GM23338 (cell line): ENCODE data around the gene SETD1B. TPM values are rescaled to one million over a fixed set of nuclear protein-coding genes. Genes with fewer than 3 reads are reported as not detected.

Experiments used
- ATAC-seq: fragments of 200-7000 bp; cut with Tn5 transposase; 3 replicates; pipeline ENCODE4 v1.9.1; 2020
- DNase-seq: peaks from one replicate; pipeline ENCODE4 v3.0.0-alpha.2; 2015; ENCODE audit warnings: low spot score
- H2AFZ ChIP-seq: fragments of 200-600 bp; sonication (generic); 2 replicates; pipeline ENCODE4 v1.8.0; 2016; ENCODE audit warnings: antibody characterized with exemption, mild to moderate bottlenecking, moderate library complexity
- H3F3A ChIP-seq: fragments of 200-600 bp; sonication (generic); replicated peaks from 2 replicates; pipeline ENCODE4 v1.8.0; 2017; ENCODE audit warnings: antibody characterized with exemption, mixed run types, low read depth
- H3K27ac ChIP-seq: fragments of 200-600 bp; sonication (generic); 2 replicates; pipeline ENCODE4 v1.6.1; 2016; ENCODE audit warnings: low read depth
- H3K27me3 ChIP-seq: fragments of 200-600 bp; sonication (generic); 2 replicates; pipeline ENCODE4 v1.8.0; 2016; ENCODE audit warnings: mild to moderate bottlenecking, mixed run types, moderate library complexity; ENCODE audit not compliant: insufficient read depth
- H3K36me3 ChIP-seq: fragments of 200-600 bp; sonication (generic); 2 replicates; pipeline ENCODE4 v1.8.0; 2016; ENCODE audit warnings: mild to moderate bottlenecking; ENCODE audit not compliant: insufficient read depth
- H3K4me1 ChIP-seq: fragments of 200-600 bp; sonication (generic); 2 replicates; pipeline ENCODE4 v1.8.0; 2016; ENCODE audit warnings: mild to moderate bottlenecking, moderate library complexity; ENCODE audit not compliant: insufficient read depth
- H3K4me2 ChIP-seq: fragments of 200-600 bp; sonication (generic); 2 replicates; pipeline ENCODE4 v1.7.1; 2017; ENCODE audit warnings: mixed run types
- H3K4me3 ChIP-seq: fragments of 200-600 bp; sonication (generic); 2 replicates; pipeline ENCODE4 v1.6.1; 2016; ENCODE audit warnings: mixed run types
- H3K79me2 ChIP-seq: fragments of 200-600 bp; sonication (generic); replicated peaks from 2 replicates; pipeline ENCODE4 v1.8.0; 2017; ENCODE audit warnings: mild to moderate bottlenecking; ENCODE audit not compliant: insufficient read depth
- H3K9me2 ChIP-seq: fragments of 200-600 bp; sonication (generic); 2 replicates; pipeline ENCODE4 v1.8.0; 2017; ENCODE audit not compliant: insufficient read depth
- H4K20me1 ChIP-seq: fragments of 200-600 bp; sonication (generic); replicated peaks from 2 replicates; pipeline ENCODE4 v1.8.0; 2017; ENCODE audit warnings: mild to moderate bottlenecking; ENCODE audit not compliant: insufficient read depth
- H3K27ac Mint-ChIP-seq: 2 replicates; pipeline ENCODE4 v1.8.0; 2020; ENCODE audit warnings: inconsistent platforms, mild to moderate bottlenecking, moderate library complexity, mixed read lengths
- H3K27me3 Mint-ChIP-seq: 3 replicates; pipeline ENCODE4 v1.8.0; 2022; ENCODE audit warnings: low read depth, mild to moderate bottlenecking, moderate library complexity, mixed read lengths, inconsistent platforms; ENCODE audit not compliant: insufficient read depth, poor library complexity
- H3K36me3 Mint-ChIP-seq: 3 replicates; pipeline ENCODE4 v1.8.0; 2021; ENCODE audit warnings: low read depth, mild to moderate bottlenecking, inconsistent platforms, moderate library complexity, mixed read lengths
- H3K4me1 Mint-ChIP-seq: 3 replicates; pipeline ENCODE4 v1.8.0; 2020; ENCODE audit warnings: mild to moderate bottlenecking, inconsistent platforms, mixed read lengths
- H3K4me3 Mint-ChIP-seq: 3 replicates; pipeline ENCODE4 v1.8.0; 2021; ENCODE audit warnings: moderate library complexity, mild to moderate bottlenecking, inconsistent platforms, mixed read lengths
- H3K9me3 Mint-ChIP-seq: 3 replicates; pipeline ENCODE4 v1.8.0; 2020; ENCODE audit warnings: moderate library complexity, mild to moderate bottlenecking, inconsistent platforms, mixed read lengths
- CREB1 ChIP-seq: fragments of 250-450 bp; sonication (Bioruptor Pico); IDR thresholded peaks from 2 replicates; pipeline ENCODE4 v1.5.0; 2020; ENCODE audit warnings: low read depth, mild to moderate bottlenecking, moderate library complexity
- ETS1 ChIP-seq: IDR thresholded peaks from 2 replicates; pipeline ENCODE4 v1.6.1; 2016; ENCODE audit warnings: antibody characterized with exemption
- EZH2 ChIP-seq: fragments of 200-600 bp; sonication (generic); IDR thresholded peaks from one replicate; pipeline ENCODE4 v1.8.0; 2017; ENCODE audit warnings: antibody characterized with exemption, mild to moderate bottlenecking, low read depth; ENCODE audit not compliant: unreplicated experiment
- JUNB ChIP-seq: IDR thresholded peaks from one replicate; pipeline ENCODE4 v1.6.1; 2016; ENCODE audit warnings: antibody characterized with exemption; ENCODE audit not compliant: unreplicated experiment
- NANOG ChIP-seq: IDR thresholded peaks from 2 replicates; pipeline ENCODE4 v1.6.1; 2016; ENCODE audit warnings: antibody characterized with exemption, borderline replicate concordance
- STAT1 ChIP-seq: IDR thresholded peaks from one replicate; pipeline ENCODE4 v1.6.1; 2016; ENCODE audit warnings: antibody characterized with exemption; ENCODE audit not compliant: unreplicated experiment
- ZNF114 ChIP-seq: fragments of 250-450 bp; sonication (Bioruptor Pico); IDR thresholded peaks from 2 replicates; pipeline ENCODE4 v1.5.0; 2020; ENCODE audit warnings: mild to moderate bottlenecking, moderate library complexity
- ZNF462 ChIP-seq: fragments of 250-450 bp; sonication (Bioruptor Pico); IDR thresholded peaks from 2 replicates; pipeline ENCODE4 v1.5.0; 2020; ENCODE audit warnings: mild to moderate bottlenecking, moderate library complexity
- polyA plus RNA-seq: library from polyadenylated mRNA; unstranded; fragments of >200 nt; fragmentation: Nextera tagmentation; extraction: Ambion mirVana; gene quantifications from 2 replicates; pipeline ENCODE4 v1.2.1, GENCODE V29; 2016
- total RNA-seq: library from RNA; depleted of rRNA; stranded (reverse); fragments of >200 nt; shearing (Covaris generic); gene quantifications from 2 replicates; pipeline ENCODE4 v1.2.3, GENCODE V29; 2014

SETD1B gene
- total and polyA plus RNA-seq, 2 experiments from 2014 or later: 3.1 to 8.7 TPM

GRCh38 chr12:121794534-121795033, 9.2 kb upstream of the SETD1B start:
- peaks cover 27% of the 10 kb centered on the region for H3K79me2 ChIP-seq
- peak overlapping the region; percentile 83 for H3K4me3 ChIP-seq
- peak overlapping the region; percentile 89 for H3K4me2 ChIP-seq
- no peak for DNase-seq
- Mint-ChIP-seq H3K4me3 (peak overlapping the region; percentile 75), H3K27me3 (peaks cover 31% of the 10 kb centered on the region), H3K9me3 (no peaks in the 10 kb centered on the region; the same call in 2 of the 3 replicates), H3K36me3 (peaks cover 29% of the 10 kb centered on the region), H3K4me1 (peaks cover 52% of the 10 kb centered on the region), H3K27ac (peak overlapping the region; percentile 90)
- no peaks in the 10 kb centered on the region for H3K36me3 ChIP-seq
- no peaks in the 10 kb centered on the region for H3K9me2 ChIP-seq
- H4K20me1 ChIP-seq: peaks cover 9% of the 10 kb centered on the region; the same call in 1 of the 2 replicates
- ATAC-seq: peak; percentile 1
- H3K27me3 ChIP-seq: no peaks in the 10 kb centered on the region
- H2AFZ ChIP-seq: no peak overlapping the region
- H3F3A ChIP-seq: peaks cover 42% of the 10 kb centered on the region
- TF ChIP-seq ETS1 (no peak), NANOG (no peak), JUNB (no peak), CREB1 (no peak), EZH2 (no peak), STAT1 (no peak), ZNF462 (no peak), ZNF114 (CRISPR knock-in tag) (no peak)
- peak overlapping the region; percentile 74; the same call in 1 of the 2 replicates for H3K27ac ChIP-seq
- peaks cover 42% of the 10 kb centered on the region for H3K4me1 ChIP-seq
